Lower leg skin (tissue), 3 donors: ENCODE results near the gene INTS11.

Experiments
- CTCF ChIP-seq, 3 donors: fragments of 450-650 bp; IDR thresholded peaks; one replicate each; pipeline ENCODE4 v1.5.1; 2016; ENCODE audit warnings: antibody characterized with exemption in 3 of 3, mild to moderate bottlenecking in 3 of 3, moderate library complexity in 2 of 3
- POLR2A ChIP-seq, 2 donors: fragments of 450-650 bp; IDR thresholded peaks; one replicate each; pipeline ENCODE4 v1.6.1; 2016 to 2017; ENCODE audit warnings: antibody characterized with exemption in 2 of 2, mild to moderate bottlenecking in 1 of 2, moderate library complexity in 1 of 2

GRCh38 chr1:1313500-1314236 is 10.8 kb downstream of the INTS11 start:
- TF ChIP-seq CTCF (IDR thresholded peaks at IDR 0.05) (no peak), POLR2A (IDR thresholded peaks at IDR 0.05) (no peak)
